Superior temporal gyrus (tissue), 1 donor: ENCODE results near the gene DCDC2.
"Not testable (repeated sequence)": the region's sequence is repeated elsewhere in the genome, so short reads cannot be mapped to it uniquely, and the experiment has no call there.

Source experiments
- DNase-seq: peaks from one replicate; pipeline ENCODE4 v3.0.0-alpha.2; 2016; ENCODE audit errors: extremely low spot score

The DCDC2 gene

GRCh38 chr6:24148154-24148570, 209.7 kb downstream of the DCDC2 start:
- no peak for DNase-seq

- peak; percentile 74 for DNase-seq
Measured at GRCh38 chr6:24147511-24148153, 210.2 kb downstream of the DCDC2 start.

GRCh38 chr6:24146871-24147270, 211.0 kb downstream of the DCDC2 start:
- DNase-seq, result no peak

- no peak for DNase-seq
Measured at GRCh38 chr6:24145690-24146131, 212.1 kb downstream of the DCDC2 start.

- DNase-seq, result not testable (repeated sequence)
Measured at GRCh38 chr6:24142733-24143132, 215.1 kb downstream of the DCDC2 start.

GRCh38 chr6:24140591-24140990, 217.3 kb downstream of the DCDC2 start:
- peak; percentile 72 for DNase-seq

GRCh38 chr6:24139639-24140038, 218.2 kb downstream of the DCDC2 start:
- no peak for DNase-seq

- no peak for DNase-seq
Measured at GRCh38 chr6:24139080-24139479, 218.8 kb downstream of the DCDC2 start.

- no peak for DNase-seq
Measured at GRCh38 chr6:24131751-24132150, 226.1 kb downstream of the DCDC2 start.

- no peak for DNase-seq
Measured at GRCh38 chr6:24127316-24127715, 230.5 kb downstream of the DCDC2 start.

GRCh38 chr6:24126586-24127192, 231.2 kb downstream of the DCDC2 start:
- peak; percentile 75 for DNase-seq

- no peak for DNase-seq
Measured at GRCh38 chr6:24125980-24126379, 231.9 kb downstream of the DCDC2 start, which contains the start of gene NRSN1. TSS of gene NRSN1 (plus strand) at chr6:24126215. CDS start at chr6:24134328, 8,113 bp downstream.

GRCh38 chr6:24122139-24122538, 235.7 kb downstream of the DCDC2 start:
- no peak for DNase-seq
